Spinal cord (tissue), 10 donors: ENCODE measurements around the gene PRR20D. TPM values are rescaled to one million over a fixed set of nuclear protein-coding genes. Genes with fewer than 3 reads are reported as not detected.
A peak's percentile ranks its signal among the peaks of the same experiment; 100 is the strongest.
"Not testable (repeated sequence)": the region's sequence is repeated elsewhere in the genome, so short reads cannot be mapped to it uniquely, and the experiment has no call there.

Experiments used
- DNase-seq, 6 donors: peaks; one replicate each; pipeline versions ENCODE4 v3.0.0 to v3.0.0-alpha.2; 2013 to 2015; ENCODE audit warnings: low spot score in 6 of 6, low read depth in 4 of 6
- H3K27ac ChIP-seq: one replicate; pipeline ENCODE4 v1.5.1; 2013; ENCODE audit warnings: low read depth, low read length, control low read depth
- H3K27me3 ChIP-seq: one replicate; pipeline ENCODE4 v1.6.1; 2013; ENCODE audit warnings: low read length; ENCODE audit not compliant: control insufficient read depth, insufficient read depth
- H3K36me3 ChIP-seq: one replicate; pipeline ENCODE4 v1.6.1; 2013; ENCODE audit warnings: low read length; ENCODE audit not compliant: control insufficient read depth, insufficient read depth
- H3K4me1 ChIP-seq: one replicate; pipeline ENCODE4 v1.6.1; 2013; ENCODE audit warnings: low read length; ENCODE audit not compliant: control insufficient read depth, insufficient read depth
- H3K4me3 ChIP-seq: one replicate; pipeline ENCODE4 v1.5.1; 2013; ENCODE audit warnings: low read depth, low read length, control low read depth
- H3K9me3 ChIP-seq: one replicate; pipeline ENCODE4 v1.6.1; 2013; ENCODE audit warnings: low read length; ENCODE audit not compliant: control insufficient read depth, insufficient read depth
- WGBS: methylation state at CpG from one replicate; pipeline ENCODE4 v1.1.5; 2013; ENCODE audit warnings: missing lambda C conversion rate; ENCODE audit not compliant: insufficient coverage; 5-methylcytosine and 5-hydroxymethylcytosine counted together
- long read RNA-seq, 4 donors: transcript quantifications; one replicate each; lab custom pipeline, GENCODE V29; 2026
- polyA plus RNA-seq, 2 donors: library from polyadenylated mRNA; unstranded; fragments of 120-200 nt; gene quantifications; one replicate each; pipeline ENCODE4 v1.2.1, GENCODE V29; 2013; ENCODE audit not compliant: insufficient read length in 2 of 2
- total RNA-seq, 2 donors: library from RNA; depleted of rRNA in 1 of 2; stranded (reverse); fragments of 120-200 nt in 1 of 2; fragments of >200 nt in 1 of 2; gene quantifications; one replicate each; pipeline versions ENCODE4 v1.2.3 to v1.2.4, GENCODE V29; 2013 to 2014
- donor health status: healthy.

The PRR20D gene
- total RNA-seq: not detected
- not detected for polyA plus RNA-seq
- long read RNA-seq, donor 1: 0 reads
- long read RNA-seq, donor 2: 0 reads
- long read RNA-seq, donor 3: 0 reads
- long read RNA-seq, donor 4: 0 reads

- DNase-seq, H3K4me1 ChIP-seq, H3K9me3 ChIP-seq, H3K36me3 ChIP-seq, H3K27ac ChIP-seq, H3K27me3 ChIP-seq, H3K4me3 ChIP-seq: not testable (repeated sequence)
- no CpG with 5 or more reads among the region's 22 CpGs for WGBS
Measured at GRCh38 chr13:57160332-57160731, at the start of gene PRR20D. Gene PRR20D, plus strand, starts transcription at chr13:57160632. Its CDS starts 387 bp downstream, at chr13:57161019.

DNA sequence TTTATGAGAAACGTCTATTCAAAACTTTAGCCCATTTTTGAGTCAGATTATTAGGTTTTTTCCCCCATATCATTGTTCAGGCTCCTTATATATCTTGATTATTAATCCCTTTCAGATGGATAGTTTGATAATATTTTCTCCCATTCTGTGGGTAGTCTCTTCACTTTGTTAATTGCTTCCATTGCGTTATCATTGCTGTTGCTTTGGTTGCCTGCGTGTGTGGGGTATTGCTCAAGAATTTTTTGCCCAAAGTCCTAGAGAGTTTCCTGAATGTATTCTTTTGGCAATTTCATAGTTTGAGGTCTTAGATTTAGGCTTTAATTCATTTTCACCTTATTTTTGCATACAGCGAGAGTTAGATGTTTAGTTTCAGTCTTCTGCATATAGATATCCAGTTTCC is 45.5 kb upstream of the PRR20D start:
- DNase-seq: no peak
- WGBS: no CpG with 5 or more reads among the region's 4 CpGs

GRCh38 chr13:57123681-57124080 is 36.8 kb upstream of the PRR20D start:
- no peaks in the 10 kb centered on the region for H3K9me3 ChIP-seq
- H3K4me1 ChIP-seq: no peaks in the 10 kb centered on the region
- no peaks in the 10 kb centered on the region for H3K36me3 ChIP-seq
- H3K4me3 ChIP-seq: no peak overlapping the region
- no CpG with 5 or more reads among the region's 1 CpG for WGBS
- no peaks in the 10 kb centered on the region for H3K27me3 ChIP-seq
- H3K27ac ChIP-seq: no peak overlapping the region
- DNase-seq: peak in 5 of 6 donors; percentile 2 to 83 (median 15)

More for the DNA sequence above, 45.5 kb upstream of the PRR20D start:
- no peaks in the 10 kb centered on the region for H3K4me1 ChIP-seq
- H3K27me3 ChIP-seq: no peaks in the 10 kb centered on the region
- no peaks in the 10 kb centered on the region for H3K9me3 ChIP-seq
- no peak overlapping the region for H3K4me3 ChIP-seq
- no peak overlapping the region for H3K27ac ChIP-seq
- no peaks in the 10 kb centered on the region for H3K36me3 ChIP-seq

GRCh38 chr13:57128909-57129308 is 31.5 kb upstream of the PRR20D start:
- no peaks in the 10 kb centered on the region for H3K36me3 ChIP-seq
- no peaks in the 10 kb centered on the region for H3K27me3 ChIP-seq
- H3K27ac ChIP-seq: no peak overlapping the region
- no peak overlapping the region for H3K4me3 ChIP-seq
- DNase-seq: no peak
- no peaks in the 10 kb centered on the region for H3K9me3 ChIP-seq
- no peaks in the 10 kb centered on the region for H3K4me1 ChIP-seq
- WGBS: 100% methylated on average over 4 of the region's 6 CpGs

GRCh38 chr13:57136093-57136492 is 24.3 kb upstream of the PRR20D start:
- no peak for DNase-seq
- H3K4me1 ChIP-seq: no peaks in the 10 kb centered on the region
- H3K9me3 ChIP-seq: no peaks in the 10 kb centered on the region
- WGBS: no CpG with 5 or more reads among the region's 2 CpGs
- no peaks in the 10 kb centered on the region for H3K27me3 ChIP-seq
- H3K27ac ChIP-seq: no peak overlapping the region
- no peaks in the 10 kb centered on the region for H3K36me3 ChIP-seq
- no peak overlapping the region for H3K4me3 ChIP-seq

GRCh38 chr13:57137585-57137984 is 22.8 kb upstream of the PRR20D start:
- Histone ChIP-seq H3K4me1 (no peaks in the 10 kb centered on the region), H3K27ac (no peak overlapping the region), H3K27me3 (no peaks in the 10 kb centered on the region), H3K36me3 (no peaks in the 10 kb centered on the region), H3K9me3 (no peaks in the 10 kb centered on the region), H3K4me3 (no peak overlapping the region)
- WGBS: no CpG with 5 or more reads among the region's 4 CpGs
- no peak for DNase-seq

- no peak for DNase-seq
- Histone ChIP-seq H3K9me3 (no peaks in the 10 kb centered on the region), H3K27me3 (no peaks in the 10 kb centered on the region), H3K4me3 (no peak overlapping the region), H3K27ac (no peak overlapping the region), H3K4me1 (no peaks in the 10 kb centered on the region), H3K36me3 (no peaks in the 10 kb centered on the region)
- WGBS: no CpG with 5 or more reads among the region's 5 CpGs
Measured at GRCh38 chr13:57138988-57139387, 21.4 kb upstream of the PRR20D start.

DNA sequence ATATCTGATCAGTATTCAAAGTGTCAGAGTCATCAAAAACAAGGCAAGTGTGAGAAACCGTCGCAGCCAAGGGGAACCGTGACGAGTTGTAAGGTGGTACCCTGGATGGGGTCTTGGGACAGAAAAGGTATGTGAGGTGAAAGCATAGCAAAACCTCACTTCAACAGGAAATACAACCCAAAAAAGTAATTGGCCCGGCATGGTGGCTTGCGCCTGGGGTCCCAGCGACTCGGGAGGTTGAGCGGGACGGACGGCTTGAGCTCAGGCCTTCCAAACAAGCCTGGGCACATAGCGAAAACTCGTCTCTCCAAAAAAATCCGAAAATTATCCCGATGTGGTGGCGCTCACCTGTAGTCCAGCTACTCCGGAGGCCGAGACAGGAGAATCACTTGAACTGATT is 20.7 kb upstream of the PRR20D start:
- not testable (repeated sequence) for H3K4me1 ChIP-seq, H3K9me3 ChIP-seq, H3K27ac ChIP-seq, H3K27me3 ChIP-seq, DNase-seq, H3K4me3 ChIP-seq, H3K36me3 ChIP-seq
- no CpG with 5 or more reads among the region's 18 CpGs for WGBS

- not testable (repeated sequence) for DNase-seq, H3K27me3 ChIP-seq, H3K36me3 ChIP-seq, H3K9me3 ChIP-seq, H3K4me1 ChIP-seq, H3K27ac ChIP-seq, H3K4me3 ChIP-seq
- no CpG with 5 or more reads among the region's 34 CpGs for WGBS
Measured at GRCh38 chr13:57140235-57140968, 20.0 kb upstream of the PRR20D start, which contains the start of gene PRR20A. Gene PRR20A, plus strand, starts transcription at chr13:57140918. Its CDS starts 387 bp downstream, at chr13:57141305.

GRCh38 chr13:57147188-57147587 is 13.2 kb upstream of the PRR20D start, which contains the start of gene PRR20B:
Gene PRR20B, plus strand, starts transcription at chr13:57147488. Its CDS starts 387 bp downstream, at chr13:57147875.
- not testable (repeated sequence) for DNase-seq, H3K4me3 ChIP-seq, H3K9me3 ChIP-seq, H3K36me3 ChIP-seq, H3K27ac ChIP-seq, H3K4me1 ChIP-seq, H3K27me3 ChIP-seq
- WGBS: no CpG with 5 or more reads among the region's 22 CpGs
